NOMO-1 treated with DMSO at 0.1 percent for 48 hours (cell line): Measurements from ENCODE around the gene RARB.

Source experiments
- DNase-seq: peaks from one replicate; lab custom pipeline; 2025; ENCODE audit not compliant: unreplicated experiment; lab: John Stamatoyannopoulos, UW

The RARB gene

GRCh38 chr3:25503898-25504301 is 75.8 kb downstream of the RARB start:
- no peak for DNase-seq

GRCh38 chr3:25505581-25505980 is 77.5 kb downstream of the RARB start:
- DNase-seq = no peak

GRCh38 chr3:25507811-25508210 is 79.7 kb downstream of the RARB start:
- DNase-seq = no peak

GRCh38 chr3:25508433-25508832 is 80.4 kb downstream of the RARB start:
- no peak for DNase-seq

- DNase-seq = no peak
Measured at GRCh38 chr3:25508901-25509300, 80.8 kb downstream of the RARB start.

GRCh38 chr3:25510797-25511196 is 82.7 kb downstream of the RARB start:
- no peak for DNase-seq

- DNase-seq = no peak
Measured at GRCh38 chr3:25511972-25512721, 84.1 kb downstream of the RARB start.

- no peak for DNase-seq
Measured at GRCh38 chr3:25513642-25514266, 85.7 kb downstream of the RARB start.

GRCh38 chr3:25515171-25515570 is 87.1 kb downstream of the RARB start:
- no peak for DNase-seq

- DNase-seq = no peak
Measured at GRCh38 chr3:25520926-25521559, 93.0 kb downstream of the RARB start.

- no peak for DNase-seq
Measured at GRCh38 chr3:25527336-25527735, 99.3 kb downstream of the RARB start.

- DNase-seq = no peak
Measured at GRCh38 chr3:25527801-25528200, 99.7 kb downstream of the RARB start.

GRCh38 chr3:25531971-25532370 is 103.9 kb downstream of the RARB start:
- no peak for DNase-seq

GRCh38 chr3:25532431-25533162 is 104.5 kb downstream of the RARB start:
- DNase-seq = no peak

- DNase-seq = no peak
Measured at GRCh38 chr3:25533399-25533798, 105.3 kb downstream of the RARB start.

GRCh38 chr3:25534007-25534406 is 105.9 kb downstream of the RARB start:
- DNase-seq = no peak

GRCh38 chr3:25536521-25537391 is 108.7 kb downstream of the RARB start:
- no peak for DNase-seq

- DNase-seq = no peak
Measured at GRCh38 chr3:25537516-25537915, 109.5 kb downstream of the RARB start.

- DNase-seq = no peak
Measured at GRCh38 chr3:25540273-25540672, 112.2 kb downstream of the RARB start.

GRCh38 chr3:25542492-25543039 is 114.5 kb downstream of the RARB start:
- no peak for DNase-seq
